Posterior vena cava (tissue), 2 donors: Measurements from ENCODE around the gene GALNT9. TPM values are rescaled to one million over a fixed set of nuclear protein-coding genes. Genes with fewer than 3 reads are reported as not detected.

Source experiments
- DNase-seq: peaks from one replicate; pipeline ENCODE4 v3.0.0-alpha.2; 2020; ENCODE audit warnings: low spot score
- intact Hi-C, 2 donors: fragments of 100-400 bp; cut with DNase I; formaldehyde crosslinking; loops; one replicate each; pipeline versions ENCODE4 v1.14.1 to v1.14.2; 2022 to 2023
- total RNA-seq, 2 donors: library from RNA; stranded (reverse); fragmentation: NEBNext Ultra II Directional; extraction: Animal tissue kit (Norgen Biotek cat#: 25700); gene quantifications; one replicate each; pipeline ENCODE4 v1.2.1, GENCODE V29; 2021
- donor health status: DM: yes; HTN: yes; CAD: no.
- donor health status: DM: yes; HTN: yes; CAD: no.

Gene GALNT9
- total RNA-seq, 2 donors from 2014 or later, result not detected

DNA sequence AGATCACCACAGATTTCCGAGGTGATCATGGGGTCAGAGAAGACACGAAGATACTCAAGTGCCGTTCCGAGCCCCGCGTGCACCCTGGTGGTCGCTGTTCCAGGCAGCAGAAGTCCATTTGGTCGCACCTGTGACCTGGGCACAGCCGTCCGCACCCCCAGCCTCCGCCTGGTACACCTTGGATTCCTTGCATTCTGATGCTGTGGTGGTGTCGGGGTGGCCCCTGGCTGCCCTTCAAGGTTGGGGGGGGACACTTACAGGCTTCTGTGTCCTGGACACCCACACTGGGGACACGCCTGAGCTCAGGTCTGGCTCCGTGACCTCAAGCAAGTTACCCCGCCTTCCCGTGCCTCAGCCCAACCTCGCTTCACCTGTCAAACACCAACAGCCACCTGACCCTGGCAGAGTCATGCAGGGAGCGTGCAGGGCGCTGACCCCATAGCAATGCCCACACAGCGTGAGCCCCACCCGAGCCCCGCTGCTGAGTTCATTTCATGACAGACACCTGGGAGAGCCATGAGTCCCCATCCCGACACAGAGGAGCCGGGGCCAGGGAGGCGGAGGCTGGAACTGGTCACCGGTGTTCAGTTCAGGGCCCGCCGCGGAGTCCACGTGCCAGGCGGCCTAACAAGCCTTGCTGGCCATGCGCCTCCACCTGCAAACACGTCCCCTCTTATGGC lies 17.9 kb upstream of the GALNT9 start:
- no peak for DNase-seq
- intact Hi-C loops, result no loop called here

DNA sequence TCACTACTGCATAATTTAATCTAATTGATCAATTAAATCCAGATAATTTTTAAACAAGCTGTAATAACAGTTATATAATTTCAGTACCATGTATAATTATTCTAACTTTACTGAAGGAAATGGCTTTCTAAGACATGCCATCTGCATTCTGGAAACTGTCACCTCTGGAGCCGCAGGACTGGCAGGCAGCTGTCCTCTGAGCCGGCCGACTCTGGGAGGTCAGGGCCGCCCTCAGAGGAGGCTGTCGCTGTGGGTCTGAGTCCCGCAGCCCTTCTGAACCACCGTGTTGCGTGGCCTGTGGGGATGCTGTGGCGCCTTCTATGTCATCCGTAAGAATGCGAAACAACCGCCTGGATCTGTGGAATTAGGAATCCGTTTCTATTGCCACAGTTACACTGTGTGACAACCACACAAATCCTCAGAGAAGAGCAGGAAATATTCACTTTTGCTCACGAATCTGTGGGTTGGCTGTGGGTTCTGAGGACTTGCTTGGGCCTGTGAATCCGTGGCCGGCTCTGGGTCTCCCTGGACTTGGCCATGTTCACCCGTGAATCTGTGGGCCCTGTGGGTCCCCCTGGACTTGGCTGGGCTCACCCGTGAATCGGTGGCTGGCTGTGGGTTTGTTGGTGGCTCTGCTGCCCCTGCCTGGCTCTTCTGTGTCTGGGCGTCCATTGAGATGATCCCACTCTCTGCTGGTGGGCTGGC lies 17.2 kb upstream of the GALNT9 start:
- intact Hi-C loops, result no loop called here
- DNase-seq, result no peak

DNA sequence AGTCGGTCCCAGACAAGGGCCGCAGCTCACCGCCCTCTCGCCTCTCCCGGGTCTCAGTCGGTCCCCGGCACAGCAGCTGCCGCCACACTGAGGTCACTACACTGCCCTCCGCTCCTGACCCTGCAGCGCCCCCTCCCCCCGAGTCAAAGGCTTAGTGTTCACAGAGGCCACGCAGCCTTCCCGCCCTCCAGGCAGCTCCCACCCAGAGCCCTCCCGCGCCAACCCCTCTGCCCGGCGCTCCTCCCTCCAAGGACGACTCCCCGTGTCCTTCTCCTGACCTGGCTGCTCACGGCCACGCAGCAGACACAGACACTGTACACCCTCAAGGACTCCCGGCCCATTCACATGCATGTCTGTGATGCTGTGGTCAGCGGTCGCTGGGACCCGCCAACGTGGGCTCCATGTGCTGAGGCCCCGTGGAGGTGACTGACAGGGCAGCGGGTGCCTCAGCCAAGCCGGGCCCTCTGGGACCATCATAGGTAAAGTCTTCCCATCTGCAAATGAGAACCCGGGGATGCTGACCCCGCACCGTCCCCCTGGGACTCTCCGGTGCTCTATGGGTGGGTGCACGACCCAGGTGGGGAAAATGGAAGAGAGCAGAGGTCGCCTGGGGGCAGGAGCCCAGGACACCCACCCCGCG lies 16.3 kb upstream of the GALNT9 start:
- intact Hi-C loops, result no loop called here
- DNase-seq, result no peak

DNA sequence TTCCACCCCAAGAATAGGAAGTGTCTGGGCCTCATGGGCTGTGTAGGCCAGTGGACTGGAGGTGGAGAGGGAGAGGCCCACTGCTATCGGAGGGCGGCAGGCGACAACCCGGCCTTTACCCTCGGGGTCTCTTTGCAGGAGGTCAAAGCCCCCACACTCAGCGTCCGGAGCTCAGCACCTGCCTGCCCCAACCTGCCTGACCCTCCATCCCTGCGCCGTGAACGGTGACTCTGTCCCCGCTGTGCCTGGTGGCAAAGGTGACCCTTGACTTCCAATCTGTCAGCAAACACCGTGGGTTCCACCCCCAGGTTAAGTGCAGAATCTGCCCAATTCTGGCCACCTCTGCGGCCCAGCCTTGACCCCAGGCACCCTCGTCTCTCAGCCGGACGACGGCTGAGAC lies 15.7 kb upstream of the GALNT9 start:
- no peak for DNase-seq
- intact Hi-C loops, result no loop called here

DNA sequence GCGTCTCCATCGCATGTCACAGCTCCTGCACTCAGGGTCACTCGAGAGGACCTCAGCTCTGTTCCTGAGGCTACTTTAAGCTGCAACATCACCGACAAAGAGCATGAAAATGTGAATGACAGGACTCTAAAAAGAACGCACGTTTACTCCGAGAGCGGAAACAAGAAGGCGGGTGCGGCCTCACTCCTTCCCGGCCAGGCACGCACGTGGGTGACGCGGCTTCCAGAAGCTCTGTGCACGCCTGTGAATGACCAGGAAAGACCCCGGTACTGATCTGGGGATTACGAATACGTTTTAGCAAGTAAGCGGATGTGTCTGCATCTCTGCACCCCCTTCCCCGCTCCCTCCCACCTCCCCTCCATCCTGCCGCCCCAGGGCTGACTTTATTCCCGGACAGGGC lies 15.2 kb upstream of the GALNT9 start:
- intact Hi-C loops, result no loop called here
- DNase-seq, result no peak

DNA sequence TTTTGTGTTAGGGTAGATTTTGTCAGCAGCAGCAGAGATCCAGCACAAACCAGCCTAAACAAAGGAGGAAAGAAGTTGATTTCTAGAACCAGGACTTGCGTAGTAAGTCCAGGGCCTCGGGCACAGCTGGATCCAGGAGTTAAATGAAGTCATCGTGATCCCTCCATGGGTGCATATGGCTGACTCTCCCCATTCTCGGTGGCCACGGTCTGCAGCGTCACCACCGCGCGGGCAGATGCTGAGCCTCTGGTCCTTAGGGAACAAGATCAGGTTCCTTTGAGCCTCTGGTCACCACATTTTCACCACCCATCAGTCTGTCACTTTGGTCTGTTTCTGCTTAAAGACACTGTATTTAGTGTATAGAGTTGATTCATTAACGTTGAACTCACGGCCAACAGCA lies 14.8 kb upstream of the GALNT9 start:
- intact Hi-C loops, result no loop called here

DNA sequence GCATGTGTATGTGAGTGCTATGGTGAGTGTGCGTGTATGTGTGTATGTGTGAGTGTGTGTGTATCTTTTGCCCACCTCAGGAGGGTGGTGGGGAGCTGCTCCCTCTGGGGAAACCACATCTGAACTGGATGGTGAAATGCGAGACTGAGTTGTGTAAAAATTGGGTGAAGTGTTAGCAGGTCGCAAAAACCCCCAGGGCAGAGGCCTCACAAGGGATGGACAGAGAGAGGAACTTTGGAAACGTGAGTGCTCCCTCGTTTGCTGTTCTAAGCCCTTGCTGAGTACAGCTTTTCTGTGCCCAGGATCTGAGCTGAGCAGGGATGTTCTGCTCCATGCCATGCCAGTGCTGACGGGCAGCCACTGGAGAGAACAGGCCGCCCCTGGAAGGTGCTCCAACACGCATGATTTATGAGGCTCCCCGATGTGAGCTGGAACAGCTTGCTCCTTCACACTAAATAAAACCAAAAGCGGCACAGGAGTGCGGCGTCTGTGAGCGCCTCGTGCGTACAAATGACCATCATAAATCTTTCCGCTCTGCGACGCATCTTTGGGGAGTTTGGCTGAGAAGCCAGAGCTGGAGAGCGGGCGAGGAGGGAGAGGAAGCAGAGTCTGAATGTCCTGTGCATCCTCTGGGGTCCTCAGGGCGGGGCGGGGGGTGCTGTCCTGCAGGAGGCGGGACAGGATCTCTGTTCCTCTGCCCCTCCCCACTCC lies 14.1 kb upstream of the GALNT9 start:
- intact Hi-C loops, result no loop called here
- no peak for DNase-seq

More for the DNA sequence above, 14.8 kb upstream of the GALNT9 start:
- no peak for DNase-seq

DNA sequence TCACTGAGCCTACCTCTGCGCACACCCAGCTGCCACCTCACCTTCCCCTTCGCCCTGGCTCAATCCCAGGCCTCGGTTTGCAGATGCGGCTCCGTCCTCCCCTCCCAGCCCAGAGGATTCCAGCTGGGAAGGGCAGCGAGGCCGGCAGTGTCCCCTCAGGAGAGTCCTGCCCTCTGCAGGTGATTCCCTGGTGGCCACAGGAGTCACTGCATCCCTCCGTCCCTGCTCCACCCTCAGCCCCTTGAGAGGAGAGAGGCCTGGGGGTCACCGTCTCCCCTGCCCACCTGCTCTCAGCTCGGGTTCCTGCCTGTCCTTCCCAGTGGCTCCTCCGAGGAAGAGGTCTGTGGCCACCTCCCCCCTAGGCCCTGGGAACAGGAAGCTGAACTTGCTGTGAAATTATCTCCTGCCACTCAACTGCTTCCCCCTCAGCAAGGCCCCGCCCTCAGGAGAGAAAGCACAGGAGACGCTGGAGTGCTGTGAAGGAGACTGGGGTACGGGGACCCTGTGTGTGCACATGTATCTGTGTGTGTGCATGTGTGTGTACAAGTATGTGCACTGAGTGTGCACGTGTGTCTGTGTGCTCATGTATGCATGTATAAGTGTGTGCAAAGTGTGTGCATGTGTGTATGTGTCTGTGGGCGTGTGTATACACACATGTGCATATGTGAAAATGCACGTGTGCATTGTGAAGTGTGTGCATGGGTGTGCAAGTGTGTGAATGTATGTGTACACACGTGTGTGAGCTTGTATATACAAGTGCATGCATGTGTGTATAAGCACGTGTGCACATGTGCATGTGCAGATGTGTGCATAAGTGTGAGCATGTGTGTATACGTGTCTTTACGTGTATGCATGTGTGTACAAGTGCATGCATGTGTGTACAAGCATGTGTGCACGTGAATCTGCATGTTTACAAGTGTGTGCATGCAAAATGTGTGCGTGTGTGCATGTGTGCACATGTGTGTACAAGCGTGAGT lies 13.2 kb upstream of the GALNT9 start:
- intact Hi-C loops, result no loop called here
- no peak for DNase-seq

DNA sequence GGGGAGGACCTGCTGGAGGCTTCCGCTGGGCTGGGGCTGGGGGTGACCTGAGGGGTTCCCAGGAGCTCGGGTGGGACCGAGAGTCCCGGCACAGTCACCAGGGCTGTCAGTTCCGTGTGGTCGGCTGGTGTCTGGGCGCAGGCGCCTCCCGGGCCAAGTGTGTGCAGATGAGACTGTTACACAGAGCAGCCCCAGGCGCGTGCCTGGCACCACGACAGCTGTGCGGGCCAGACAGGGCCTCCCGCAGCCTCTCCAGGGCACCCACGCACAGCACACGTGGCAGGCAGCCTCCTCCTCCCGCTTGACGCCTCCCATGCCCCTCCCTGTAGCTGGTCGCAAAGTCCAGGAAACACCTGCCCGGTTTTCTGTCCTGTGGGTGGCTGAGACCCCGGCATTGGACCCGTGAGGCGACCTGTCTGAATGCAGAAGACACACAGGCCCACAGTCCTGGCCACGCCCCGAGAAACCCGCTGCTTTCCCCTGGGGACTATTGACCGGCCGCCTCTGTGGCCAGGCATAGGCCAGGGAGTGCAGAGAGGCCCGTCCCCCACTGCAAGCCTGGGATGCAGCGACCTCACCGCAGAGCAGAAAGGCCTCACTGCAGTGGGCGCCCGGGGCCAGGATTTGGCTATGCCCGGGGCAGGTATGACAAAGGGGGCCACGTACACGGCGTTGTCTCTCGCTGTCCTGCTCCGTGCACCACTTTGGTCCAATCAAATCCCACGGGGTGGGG lies 12.1 kb upstream of the GALNT9 start:
- intact Hi-C loops, result no loop called here
- DNase-seq, result no peak

DNA sequence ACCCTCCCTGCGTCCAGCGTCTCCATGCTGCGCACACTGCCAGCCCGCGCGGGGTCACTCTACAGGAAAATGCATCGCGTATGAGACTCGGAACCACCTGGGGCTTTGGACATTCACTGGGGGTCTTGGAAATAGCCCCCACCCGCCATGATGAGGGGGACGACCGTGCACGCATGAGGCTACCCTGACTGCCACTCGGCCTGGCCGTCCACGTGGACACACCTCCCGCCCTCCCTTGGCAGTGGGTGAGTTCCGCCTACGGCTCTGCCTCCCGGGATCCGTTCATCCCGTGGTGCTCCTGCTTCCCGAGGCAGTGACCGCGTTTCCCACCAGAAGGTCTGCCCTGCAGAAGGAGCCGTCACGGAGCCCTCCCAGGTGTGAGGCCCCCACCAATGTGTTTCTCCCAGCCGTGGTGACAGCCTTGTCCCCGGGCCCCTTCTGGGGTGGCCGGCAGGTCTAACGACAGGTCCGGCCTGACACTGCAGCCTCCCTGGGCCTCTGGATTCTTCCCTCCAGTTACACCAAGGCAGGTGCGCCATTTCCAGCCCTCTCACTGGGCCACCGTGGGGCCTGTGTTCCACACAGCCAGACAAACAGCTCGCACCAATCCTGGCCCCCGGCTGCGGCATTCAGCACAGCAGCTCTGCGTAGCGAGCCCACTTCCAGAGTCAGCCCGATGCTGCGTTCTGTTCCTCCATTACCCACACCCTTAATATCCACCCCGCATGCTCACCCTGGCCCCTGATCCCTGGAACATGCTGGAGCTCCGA lies 11.1 kb upstream of the GALNT9 start:
- intact Hi-C loops, result no loop called here

DNA sequence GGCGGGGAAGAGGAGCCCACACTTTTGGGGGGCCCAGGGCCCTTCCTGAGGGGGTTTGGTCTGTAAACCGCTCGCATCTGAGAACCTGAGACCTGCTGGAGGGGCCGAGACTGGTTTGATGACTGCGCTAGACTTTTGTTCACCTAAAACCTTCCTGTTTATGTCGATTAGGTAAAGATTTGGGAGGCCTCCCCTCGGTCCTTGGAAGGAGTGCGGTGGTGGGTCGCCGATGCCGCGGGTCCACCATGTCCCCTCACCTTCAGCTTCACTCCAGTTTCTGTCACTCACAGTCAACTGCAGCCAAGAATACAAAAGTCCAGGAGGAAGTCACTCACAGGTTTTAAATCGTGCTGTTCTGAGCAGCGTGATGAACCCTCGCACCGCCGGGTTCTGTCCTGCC lies 10.5 kb upstream of the GALNT9 start:
- no peak for DNase-seq
- intact Hi-C loops, result no loop called here

More for the DNA sequence above, 11.1 kb upstream of the GALNT9 start:
- no peak for DNase-seq

DNA sequence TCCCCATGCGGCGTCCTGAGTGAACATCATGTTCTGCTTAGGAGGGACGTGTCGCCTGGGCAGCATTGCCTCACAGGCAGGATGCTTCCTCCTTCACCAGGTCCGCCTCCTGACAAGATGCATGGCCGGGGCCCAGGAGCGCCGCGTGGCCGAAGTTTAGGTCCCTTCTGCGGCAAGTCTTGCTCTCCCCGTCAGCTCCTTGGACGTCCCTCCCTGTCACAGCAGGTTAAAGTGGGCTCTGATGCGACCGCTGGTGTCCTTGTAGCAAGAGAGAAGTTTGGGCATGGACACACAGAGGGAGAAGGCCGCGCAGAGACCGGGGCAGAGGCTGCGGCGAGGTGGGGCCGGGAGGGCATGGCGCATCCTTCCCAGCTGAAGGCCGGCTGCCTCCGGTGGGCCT lies 9.4 kb upstream of the GALNT9 start:
- no peak for DNase-seq
- intact Hi-C loops, result no loop called here

DNA sequence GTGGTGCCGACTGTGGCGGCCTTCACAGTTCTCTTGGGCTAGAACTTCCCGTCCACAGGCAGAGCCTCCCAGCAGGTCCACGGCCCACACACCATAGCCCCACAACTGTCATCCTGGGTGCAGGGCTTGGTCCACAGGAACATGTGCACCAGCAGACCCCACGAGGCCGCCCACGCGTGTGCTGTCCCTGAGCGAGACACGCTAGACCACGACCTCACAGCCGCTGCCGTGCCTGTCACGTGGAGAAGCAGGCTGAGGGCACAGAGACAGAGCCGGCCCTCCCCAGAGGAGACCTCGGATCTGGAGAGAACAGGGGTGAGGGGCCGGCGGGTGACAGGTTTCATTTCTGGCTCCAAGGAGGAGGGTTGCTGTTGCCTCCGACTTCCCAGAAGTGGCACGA lies 8.9 kb upstream of the GALNT9 start:
- intact Hi-C loops, result no loop called here
- DNase-seq, result no peak

DNA sequence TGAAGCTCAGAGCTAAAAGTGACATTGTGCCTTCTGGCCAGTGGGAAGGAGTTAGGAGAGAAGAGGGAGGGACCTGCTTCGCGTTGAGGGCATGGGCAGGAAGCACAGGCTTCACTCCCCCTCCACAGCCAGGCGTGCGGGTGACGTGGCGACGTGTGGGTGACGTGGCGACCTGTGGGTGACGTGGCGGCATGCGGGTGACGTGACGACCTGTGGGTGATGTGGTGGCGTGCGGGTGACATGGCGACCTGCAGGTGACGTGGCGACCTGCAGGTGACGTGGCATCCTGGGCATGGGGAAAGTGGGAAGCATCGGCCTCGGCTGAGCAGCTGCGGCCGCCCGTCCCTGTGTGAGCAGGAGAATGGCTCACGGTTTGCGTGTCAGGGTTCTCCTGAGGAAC lies 8.2 kb upstream of the GALNT9 start:
- intact Hi-C loops, result no loop called here

DNA sequence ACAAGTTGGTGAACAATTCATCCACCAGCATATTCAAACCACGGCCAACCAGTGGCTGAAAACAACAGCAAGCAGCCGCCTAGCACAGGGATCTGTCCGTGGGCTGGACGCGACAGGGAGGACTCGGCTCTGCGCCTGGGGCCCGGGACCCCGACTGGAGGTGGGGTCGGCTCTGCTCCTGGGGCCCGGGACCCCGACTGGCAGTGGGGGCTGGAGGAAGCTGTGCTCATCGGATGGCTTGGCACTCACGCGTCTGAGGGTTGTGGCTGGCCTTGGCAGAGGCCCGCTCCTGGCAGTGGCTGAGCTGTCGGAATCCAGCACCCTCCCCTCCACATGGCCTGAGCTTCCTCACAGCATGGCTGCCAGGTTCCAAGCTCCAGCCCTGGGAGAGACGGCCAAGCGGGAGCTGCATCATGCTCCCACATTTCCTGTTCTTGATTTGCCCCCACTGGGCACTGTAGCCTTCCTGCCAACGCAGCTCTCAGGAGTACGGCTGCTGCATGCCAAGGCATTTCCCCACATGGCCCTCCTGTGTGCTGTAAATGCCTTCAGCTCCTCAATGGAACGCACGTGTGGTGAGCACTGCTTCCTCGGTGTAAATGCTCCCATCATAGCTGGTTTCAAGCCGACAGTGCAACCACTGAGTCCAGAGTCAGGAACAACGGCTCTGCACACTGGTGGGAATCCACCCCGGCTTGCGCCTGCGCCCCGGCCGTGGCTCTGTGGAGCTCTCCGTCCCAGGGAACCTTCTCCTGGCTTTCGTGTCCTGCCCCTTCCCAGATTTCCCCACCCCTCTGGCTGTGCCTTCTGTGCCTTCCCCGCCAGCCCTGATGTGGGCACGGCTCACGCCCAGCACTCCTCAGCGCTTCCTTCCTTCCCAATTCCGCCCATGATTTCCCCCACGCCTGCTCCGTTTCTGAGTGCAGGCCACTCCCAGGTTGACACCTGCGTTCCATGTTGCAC lies 7.3 kb upstream of the GALNT9 start:
- no peak for DNase-seq
- intact Hi-C loops, result no loop called here

More for the DNA sequence above, 8.2 kb upstream of the GALNT9 start:
- DNase-seq, result no peak

DNA sequence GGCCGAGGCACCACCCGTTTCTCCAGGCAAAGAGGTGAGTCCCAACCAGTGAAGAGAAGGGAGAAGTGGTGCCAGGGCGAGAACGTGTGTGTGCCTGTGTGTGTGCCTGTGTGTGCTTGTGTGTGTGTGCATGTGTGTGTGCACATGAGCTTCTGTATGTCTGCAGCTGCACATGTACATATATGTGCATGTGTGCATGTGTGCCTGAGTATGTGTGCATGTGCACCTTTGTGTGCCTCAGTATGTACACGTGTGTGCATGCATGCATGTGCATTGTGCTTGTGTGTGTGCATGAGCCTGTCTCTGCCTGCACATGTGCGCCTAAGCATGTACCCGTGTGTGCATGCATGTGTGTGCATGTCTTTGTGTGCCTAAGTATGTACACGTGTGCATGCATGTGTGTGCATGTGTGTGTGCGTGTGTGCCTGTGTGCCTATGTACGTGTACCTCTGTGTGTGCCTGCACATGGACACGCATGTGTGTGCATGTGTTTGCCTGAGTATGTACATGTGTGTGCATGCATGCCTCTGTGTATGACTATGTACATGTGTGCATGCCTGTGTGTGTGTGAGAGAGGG lies 5.9 kb upstream of the GALNT9 start:
- intact Hi-C loops, result no loop called here
- DNase-seq, result no peak
